Measurements from ENCODE around the gene SPATA17. TPM values are rescaled to one million over a fixed set of nuclear protein-coding genes. Genes with fewer than 3 reads are reported as not detected.

Gene SPATA17
- total and polyA plus RNA-seq, 2 of the 8 experiments (the other 6 are each of a cell fraction or from before 2014, with no cell fraction given) = 0.17 to 0.48 TPM

- Histone ChIP-seq H4K5ac (ENCODE audit: insufficient read length, low read depth, low read length) (no peak overlapping the region), H3K27ac (ENCODE audit: low read depth, low read length) (no peak overlapping the region), H2BK12ac (ENCODE audit: low read depth, low read length) (no peak overlapping the region), H3K4me3 (ENCODE audit: extremely low read depth in 1 of 4, insufficient read depth in 2 of 4, low read depth in 3 of 4, low read length in 4 of 4) (no peak overlapping the region), H4K91ac (replicated peaks; ENCODE audit: insufficient read length, low read length) (no peak overlapping the region), H3K4ac (replicated peaks; ENCODE audit: insufficient read length, low read depth, low read length) (no peak overlapping the region), H3K23me2 (ENCODE audit: low read depth, low read length) (no peaks in the 10 kb centered on the region; the same call in 1 of the 2 replicates), H4K20me1 (replicated peaks in 1 of 2; ENCODE audit: control insufficient read depth in 1 of 2, insufficient read depth in 2 of 2, low read length in 2 of 2) (no peaks in the 10 kb centered on the region), H3K9ac (replicated peaks in 1 of 4; ENCODE audit: extremely low read depth in 1 of 4, low read depth in 3 of 4, low read length in 3 of 4) (no peak overlapping the region), H2BK15ac (ENCODE audit: low read length) (no peak overlapping the region), H3K23ac (ENCODE audit: insufficient read length) (no peak overlapping the region), H2BK20ac (ENCODE audit: low read length) (no peak overlapping the region), H2AK5ac (ENCODE audit: low read depth, low read length) (no peak overlapping the region), H3K79me2 (ENCODE audit: control insufficient read depth in 1 of 2, insufficient read depth in 2 of 2, low read length in 2 of 2) (no peaks in the 10 kb centered on the region), H2BK120ac (replicated peaks; ENCODE audit: low read depth, low read length) (no peak overlapping the region), H3K4me1 (replicated peaks in 1 of 4; ENCODE audit: control insufficient read depth in 3 of 4, insufficient read depth in 4 of 4, low read length in 3 of 4) (peaks cover 0 to 3% (median 0%) of the 10 kb centered on the region in 4 experiments; a peak in 1 of 7 replicates), H3K18ac (ENCODE audit: extremely low read depth, low read length) (no peak overlapping the region), H3K79me1 (ENCODE audit: low read depth, low read length) (no peaks in the 10 kb centered on the region), H4K8ac (ENCODE audit: extremely low read depth, insufficient read depth, low read length) (no peak overlapping the region), H2BK5ac (ENCODE audit: low read depth, low read length) (no peak overlapping the region), H2AFZ (ENCODE audit: low read length) (no peak overlapping the region), H3K27me3 (replicated peaks in 1 of 4; ENCODE audit: control insufficient read depth in 3 of 4, extremely low read depth in 1 of 4, insufficient read depth in 3 of 4, low read length in 3 of 4) (no peaks in the 10 kb centered on the region), H3K36me3 (ENCODE audit: control insufficient read depth in 2 of 4, insufficient read depth in 4 of 4, low read length in 3 of 4) (no peaks in the 10 kb centered on the region), H3K9me3 (ENCODE audit: insufficient read depth in 2 of 2, low read depth in 1 of 2, low read length in 1 of 2) (no peaks in the 10 kb centered on the region), H3K4me2 (ENCODE audit: insufficient read depth in 1 of 2, low read depth in 2 of 2, low read length in 2 of 2) (no peak overlapping the region), H3K14ac (ENCODE audit: insufficient read length) (no peak overlapping the region), H3K56ac (replicated peaks; ENCODE audit: insufficient read length, low read depth, low read length) (no peak overlapping the region)
- 98% methylated on average over 2 of the region's 2 CpGs; no CpG with 5 or more reads in 1 of the 2 experiments for WGBS, 2 experiments (ENCODE audit: extremely low coverage in 1 of 2, insufficient coverage in 1 of 2, insufficient read length in 1 of 2, insufficient replicate concordance in 2 of 2, low coverage in 1 of 2, low lambda C conversion rate in 2 of 2, missing lambda C conversion rate in 1 of 2)
- FAIRE-seq = no peak
- no peak for DNase-seq (ENCODE audit: low read depth in 1 of 2, low spot score in 2 of 2)
- CTCF ChIA-PET (ENCODE audit: partially characterized antibody) = interaction anchor here (1.3 to 1.4 kb wide), 2 partner anchors 15 to 18 kb away, joined by 3 read pairs; no protein-coding TSS in a partner anchor
- POLR2A ChIA-PET (ENCODE audit: partially characterized antibody) = no interaction called here
- TF ChIP-seq ATF2 (IDR thresholded peaks at IDR 0.05; ENCODE audit: low read length) = no peak
- TF ChIP-seq TCF12 (IDR thresholded peaks at IDR 0.05; ENCODE audit: low read depth, low read length) = no peak
- no peak for TF ChIP-seq NRF1 (IDR thresholded peaks at IDR 0.05; ENCODE audit: low read depth, low read length)
- TF ChIP-seq EGR1 (IDR thresholded peaks at IDR 0.05; ENCODE audit: borderline replicate concordance, low read depth, low read length) = no peak
- no peak for TF ChIP-seq PHF8 (conservative IDR thresholded peaks at IDR 0.05; ENCODE audit: low read depth, low read length)
- TF ChIP-seq YY1 (IDR thresholded peaks at IDR 0.05; ENCODE audit: low read depth, low read length) = no peak
- TF ChIP-seq RBBP5 (IDR thresholded peaks at IDR 0.05; ENCODE audit: borderline replicate concordance, low read depth, low read length) = no peak
- no peak for TF ChIP-seq BACH1 (IDR thresholded peaks at IDR 0.05; ENCODE audit: low read length)
- no peak for TF ChIP-seq BRCA1 (IDR thresholded peaks at IDR 0.05; ENCODE audit: low read depth, low read length)
- TF ChIP-seq SP4 (IDR thresholded peaks at IDR 0.05; ENCODE audit: low read length) = no peak
- no peak for TF ChIP-seq HDAC2 (IDR thresholded peaks at IDR 0.05; ENCODE audit: borderline replicate concordance in 1 of 2, low read depth in 2 of 2, low read length in 2 of 2)
- no peak for TF ChIP-seq KDM5A (IDR thresholded peaks at IDR 0.05; ENCODE audit: low read length)
- no peak for TF ChIP-seq CEBPB (IDR thresholded peaks at IDR 0.05; ENCODE audit: low read depth, low read length)
- no peak for TF ChIP-seq CBX8 (IDR thresholded peaks at IDR 0.05; ENCODE audit: borderline replicate concordance, low read depth, low read length)
Measured at GRCh38 chr1:217871955-217872354, 240.8 kb downstream of the SPATA17 start.

Data from H1 (cell line).